IMR-90 (cell line): ENCODE results near the gene MAGI1. TPM values are rescaled to one million over a fixed set of nuclear protein-coding genes. Genes with fewer than 3 reads are reported as not detected.

Experiments used
- ATAC-seq: fragments of 200-7000 bp; cut with Tn5 transposase; 2 replicates; pipeline ENCODE4 v1.9.1; 2020; ENCODE audit warnings: low read depth, mild to moderate bottlenecking, moderate library complexity
- BruUV-seq: library from RNA; stranded (reverse); fragments of 400-500 nt; replicated peaks from 2 replicates; lab custom pipeline; 2021; lab: Mats Ljungman, UMichigan
- CTCF ChIA-PET: fragments of 300-600 bp; formaldehyde crosslinking; extraction: SDS; loops from one replicate; lab custom pipeline; 2021; ENCODE audit warnings: antibody characterized with exemption; lab: Yijun Ruan, JAX
- POLR2A ChIA-PET: fragments of 300-600 bp; sonication (Branson Sonifier 250); formaldehyde crosslinking; loops from one replicate; lab custom pipeline; 2022; ENCODE audit warnings: antibody characterized with exemption; ENCODE audit not compliant: unreplicated experiment; lab: Charles Lee
- DNase-seq: peaks from one replicate; pipeline ENCODE4 v3.0.0; 2013
- H2AFZ ChIP-seq: replicated peaks from 2 replicates; pipeline ENCODE3; 2013; ENCODE audit warnings: low read length, mild to moderate bottlenecking; ENCODE audit not compliant: poor library complexity
- H2AK5ac ChIP-seq: 2 replicates; pipeline ENCODE4 v1.6.1; 2013; ENCODE audit warnings: low read depth, low read length, inconsistent platforms
- H2AK9ac ChIP-seq: replicated peaks from 2 replicates; pipeline ENCODE3; 2013; ENCODE audit warnings: mild to moderate bottlenecking, low read depth, low read length, moderate library complexity; ENCODE audit not compliant: poor library complexity
- H2BK120ac ChIP-seq: 2 replicates; pipeline ENCODE4 v1.6.1; 2013; ENCODE audit warnings: low read depth, low read length, inconsistent platforms
- H2BK15ac ChIP-seq: 3 replicates; pipeline ENCODE4 v1.6.1; 2013; ENCODE audit warnings: low read depth, low read length, inconsistent platforms
- H2BK20ac ChIP-seq: 2 replicates; pipeline ENCODE4 v1.6.1; 2013; ENCODE audit warnings: low read depth, mild to moderate bottlenecking, inconsistent platforms, low read length, moderate library complexity
- H2BK5ac ChIP-seq: 2 replicates; pipeline ENCODE4 v1.6.1; 2013; ENCODE audit warnings: mild to moderate bottlenecking, low read depth, low read length, inconsistent platforms; ENCODE audit not compliant: poor library complexity, severe bottlenecking
- H3K14ac ChIP-seq: replicated peaks from 2 replicates; pipeline ENCODE4 v1.6.1; 2013; ENCODE audit warnings: low read depth, low read length, inconsistent platforms
- H3K18ac ChIP-seq: 2 replicates; pipeline ENCODE4 v1.6.1; 2013; ENCODE audit warnings: low read depth, low read length, control low read depth
- H3K23ac ChIP-seq: 2 replicates; pipeline ENCODE4 v1.6.1; 2013; ENCODE audit warnings: low read depth, low read length, inconsistent platforms
- H3K27ac ChIP-seq: 2 replicates; pipeline ENCODE4 v1.5.1; 2013; ENCODE audit warnings: mild to moderate bottlenecking, control low read depth, low read length; ENCODE audit not compliant: insufficient read depth
- H3K27me3 ChIP-seq: 2 replicates; pipeline ENCODE4 v1.6.1; 2013; ENCODE audit warnings: low read length; ENCODE audit not compliant: control insufficient read depth, insufficient read depth
- H3K36me3 ChIP-seq: 2 replicates; pipeline ENCODE4 v1.6.1; 2013; ENCODE audit warnings: low read length, mixed read lengths; ENCODE audit not compliant: control insufficient read depth, insufficient read depth
- H3K4ac ChIP-seq: 2 replicates; pipeline ENCODE4 v1.6.1; 2013; ENCODE audit warnings: low read depth, low read length, inconsistent platforms
- H3K4me1 ChIP-seq: 2 replicates; pipeline ENCODE4 v1.6.1; 2013; ENCODE audit warnings: low read length, mixed read lengths; ENCODE audit not compliant: control insufficient read depth, insufficient read depth
- H3K4me2 ChIP-seq: 2 replicates; pipeline ENCODE4 v1.6.1; 2013; ENCODE audit warnings: low read depth, mild to moderate bottlenecking, control low read depth, low read length, moderate library complexity
- H3K4me3 ChIP-seq: 2 replicates; pipeline ENCODE4 v1.5.1; 2013; ENCODE audit warnings: low read depth, mild to moderate bottlenecking, control low read depth, low read length, moderate library complexity; ENCODE audit not compliant: insufficient read depth
- H3K56ac ChIP-seq: 2 replicates; pipeline ENCODE4 v1.6.1; 2013; ENCODE audit warnings: low read length, inconsistent platforms; ENCODE audit not compliant: insufficient read depth; ENCODE audit errors: extremely low read depth
- H3K79me1 ChIP-seq, 2 experiments: 2 replicates each; pipeline ENCODE4 v1.6.1; 2013; ENCODE audit warnings: low read length in 2 of 2, inconsistent platforms in 1 of 2, low read depth in 1 of 2
- H3K9ac ChIP-seq: 2 replicates; pipeline ENCODE4 v1.6.1; 2013; ENCODE audit warnings: low read depth, low read length, control low read depth
- H3K9me1 ChIP-seq: 2 replicates; pipeline ENCODE4 v1.6.1; 2013; ENCODE audit warnings: low read length, inconsistent platforms; ENCODE audit not compliant: insufficient read depth
- H3K9me3 ChIP-seq: 2 replicates; pipeline ENCODE4 v1.6.1; 2013; ENCODE audit warnings: low read length; ENCODE audit not compliant: control insufficient read depth, insufficient read depth
- H4K20me1 ChIP-seq: 2 replicates; pipeline ENCODE4 v1.6.1; 2013; ENCODE audit warnings: low read length, inconsistent platforms; ENCODE audit not compliant: insufficient read depth
- H4K5ac ChIP-seq: 2 replicates; pipeline ENCODE4 v1.6.1; 2013; ENCODE audit warnings: mild to moderate bottlenecking, low read depth, low read length, control low read depth
- H4K8ac ChIP-seq, 2 experiments: 2 replicates each; pipeline ENCODE4 v1.6.1; 2013; ENCODE audit warnings: low read depth in 2 of 2, low read length in 2 of 2, control low read depth in 1 of 2, inconsistent platforms in 1 of 2
- H4K91ac ChIP-seq: 2 replicates; pipeline ENCODE4 v1.6.1; 2013; ENCODE audit warnings: low read depth, low read length, inconsistent platforms; ENCODE audit not compliant: insufficient read depth
- CHD1 ChIP-seq: IDR thresholded peaks from 2 replicates; pipeline ENCODE4 v1.6.1; 2012; ENCODE audit warnings: low read depth, low read length, improper control_type of control experiment
- CTCF ChIP-seq: conservative IDR thresholded peaks from 2 replicates; pipeline ENCODE4 v1.5.1; 2012; ENCODE audit warnings: mild to moderate bottlenecking, low read depth, low read length, improper control_type of control experiment
- MAFK ChIP-seq: IDR thresholded peaks from 2 replicates; pipeline ENCODE4 v1.6.1; 2012; ENCODE audit warnings: low read depth, low read length, improper control_type of control experiment
- MAZ ChIP-seq: IDR thresholded peaks from 2 replicates; pipeline ENCODE4 v1.6.1; 2012; ENCODE audit warnings: low read depth, mild to moderate bottlenecking, low read length, improper control_type of control experiment, moderate library complexity, borderline replicate concordance
- MXI1 ChIP-seq: IDR thresholded peaks from 2 replicates; pipeline ENCODE4 v1.6.1; 2012; ENCODE audit warnings: low read depth, mild to moderate bottlenecking, low read length, moderate library complexity, borderline replicate concordance
- POLR2A ChIP-seq: IDR thresholded peaks from 2 replicates; pipeline ENCODE4 v1.6.1; 2012; ENCODE audit warnings: mild to moderate bottlenecking, low read depth, low read length
- RFX5 ChIP-seq: IDR thresholded peaks from 2 replicates; pipeline ENCODE4 v1.8.0; 2012; ENCODE audit warnings: low read depth, mild to moderate bottlenecking, low read length, moderate library complexity
- SMC3 ChIP-seq: fragments of 150-350 bp; IDR thresholded peaks from 2 replicates; pipeline ENCODE4 v1.6.1; 2016; ENCODE audit warnings: low read depth, mild to moderate bottlenecking, antibody characterized with exemption, low read length, moderate library complexity
- USF2 ChIP-seq: fragments of 150-350 bp; IDR thresholded peaks from 2 replicates; pipeline ENCODE4 v1.6.1; 2017; ENCODE audit warnings: mild to moderate bottlenecking, antibody characterized with exemption, low read length, low read depth
- WGBS, 2 experiments: methylation state at CpG; one replicate each; pipeline versions ENCODE4 v1.1.5 to v1.1.7; 2013; ENCODE audit warnings: missing lambda C conversion rate in 2 of 2; ENCODE audit not compliant: insufficient read length in 1 of 2; ENCODE audit errors: extremely low coverage in 2 of 2; 5-methylcytosine and 5-hydroxymethylcytosine counted together
- dilution Hi-C: fragments of 300-500 bp; cut with HindIII; formaldehyde crosslinking; loops from one replicate; pipeline ENCODE4 v1.14.3; 2018; ENCODE audit warnings: low sequenced_read_pairs; ENCODE audit not compliant: unreplicated experiment
- in situ Hi-C: fragments of 300-500 bp; cut with MboI; formaldehyde crosslinking; loops from 3 replicates; pipeline ENCODE4 v1.14.3; 2019; ENCODE audit warnings: low sequenced_read_pairs, inconsistent platforms, mixed read lengths
- intact Hi-C: fragments of 100-400 bp; cut with micrococcal nuclease; formaldehyde crosslinking; loops from 2 replicates; pipeline ENCODE4 v1.10.0; 2022
- polyA plus RNA-seq, 3 experiments: library from polyadenylated mRNA; depleted of rRNA; stranded (reverse); fragments of >200 nt; gene quantifications; 2 replicates each; pipeline ENCODE4 v1.2.3, GENCODE V29; 2012; ENCODE audit warnings: low replicate concordance in 1 of 3
- total RNA-seq: library from RNA; depleted of rRNA; stranded (reverse); fragments of >200 nt; gene quantifications from 2 replicates; pipeline ENCODE4 v1.2.3, GENCODE V29; 2012

MAGI1 gene
- total and polyA plus RNA-seq, 2 of the 4 experiments (the other 2 are of a cell fraction): 14.5 to 24.2 TPM

DNA sequence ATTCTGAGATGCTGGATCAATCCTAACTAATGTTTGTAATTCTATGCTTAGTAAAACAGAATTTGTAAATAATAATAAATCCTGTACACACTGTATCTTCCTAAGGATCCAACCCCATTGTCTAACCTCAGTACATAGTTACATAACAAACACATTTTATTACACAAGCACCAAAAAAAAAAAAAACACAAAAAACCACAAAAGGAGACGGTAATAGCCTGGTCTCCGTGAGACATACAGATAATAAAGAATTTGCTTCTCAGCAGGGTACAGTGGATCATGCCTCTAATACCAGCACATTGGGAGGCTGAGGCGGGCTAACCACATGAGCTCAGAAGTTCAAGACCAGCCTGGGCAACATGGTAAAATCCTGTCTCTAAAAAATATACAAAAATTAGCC is 558.7 kb downstream of the MAGI1 start:
- no peak overlapping the region for H2BK15ac ChIP-seq
- POLR2A ChIA-PET: no interaction called here
- no peaks in the 10 kb centered on the region for H3K4me1 ChIP-seq
- TF ChIP-seq MXI1 (no peak), MAZ (no peak), CTCF (no peak), RFX5 (no peak), CHD1 (no peak), MAFK (no peak), POLR2A (no peak), SMC3 (no peak), USF2 (no peak)
- H2BK5ac ChIP-seq: no peak overlapping the region
- H2AK9ac ChIP-seq: no peak overlapping the region
- CTCF ChIA-PET: no interaction called here
- no peak overlapping the region for H3K4me3 ChIP-seq
- dilution Hi-C loops (no loop called here), in situ Hi-C loops (no loop called here), intact Hi-C loops (no loop called here)
- H3K79me1 ChIP-seq: peaks cover 27% of the 10 kb centered on the region in 2 experiments; a peak in 3 of 4 replicates
- no peak overlapping the region for H3K4ac ChIP-seq
- ATAC-seq (no peak), DNase-seq (no peak)
- H3K14ac ChIP-seq: no peak overlapping the region
- H2AFZ ChIP-seq: no peak overlapping the region
- no peaks in the 10 kb centered on the region for H3K27me3 ChIP-seq
- no peak overlapping the region for H2AK5ac ChIP-seq
- H3K4me2 ChIP-seq: no peak overlapping the region
- H4K20me1 ChIP-seq: no peaks in the 10 kb centered on the region; the same call in 1 of the 2 replicates
- no peak overlapping the region for H3K27ac ChIP-seq
- H4K5ac ChIP-seq: no peak overlapping the region
- 100% methylated on average over 2 of the region's 3 CpGs; no CpG with 5 or more reads in 1 of the 2 experiments for WGBS, 2 experiments
- no peak overlapping the region for H2BK120ac ChIP-seq
- no peaks in the 10 kb centered on the region for H3K9me3 ChIP-seq
- H2BK20ac ChIP-seq: no peak overlapping the region
- no peak overlapping the region for H4K91ac ChIP-seq
- no peak overlapping the region for H3K9ac ChIP-seq
- BruUV-seq: no TSS peak
- H3K9me1 ChIP-seq: peaks cover 8% of the 10 kb centered on the region
- no peak overlapping the region for H4K8ac ChIP-seq
- no peak overlapping the region for H3K18ac ChIP-seq
- no peaks in the 10 kb centered on the region for H3K36me3 ChIP-seq
- no peak overlapping the region for H3K56ac ChIP-seq
- no peak overlapping the region for H3K23ac ChIP-seq
